ENCODE results near the gene PTGES2. TPM values are rescaled to one million over a fixed set of nuclear protein-coding genes. Genes with fewer than 3 reads are reported as not detected.

The PTGES2 gene
- total and polyA plus RNA-seq, 4 donors = 22.8 to 41.1 (median 31.5) TPM

DNA sequence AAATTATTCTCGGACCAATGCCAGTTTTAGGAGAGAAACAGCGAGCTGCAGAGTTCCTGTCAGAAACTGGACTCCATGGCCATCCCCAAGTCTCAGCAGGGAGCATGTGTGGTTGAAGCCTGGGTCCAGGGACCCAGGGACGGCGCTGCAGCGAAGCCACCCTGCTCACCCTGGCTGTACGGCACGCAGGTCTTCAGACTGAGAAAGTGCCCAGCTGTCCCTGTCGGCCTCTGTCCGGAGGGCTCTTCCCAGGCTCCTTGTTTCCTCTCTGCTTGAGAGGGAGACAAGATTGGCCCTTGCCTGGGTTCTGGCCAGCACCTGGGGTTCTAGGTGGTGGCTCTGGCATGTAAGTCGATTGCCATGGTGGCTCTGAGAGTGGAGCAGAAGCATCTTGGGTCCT is 26.9 kb downstream of the PTGES2 start:
- peak overlapping the region; percentile 98 to 99 for H3K9ac ChIP-seq (ENCODE audit: low read depth in 1 of 2, low read length in 2 of 2)
- H3K36me3 ChIP-seq (ENCODE audit: control insufficient read depth in 4 of 4, insufficient read depth in 3 of 4, low read depth in 1 of 4, low read length in 3 of 4) = peaks cover 3 to 14% (median 3%) of the 10 kb centered on the region in 4 donors
- WGBS = 47% methylated on average over 10 of the region's 10 CpGs
- H3K9me3 ChIP-seq (ENCODE audit: control insufficient read depth in 4 of 4, low read length in 3 of 4) = no peaks in the 10 kb centered on the region
- H3K4me3 ChIP-seq (ENCODE audit: low read depth in 1 of 3, low read length in 3 of 3) = peak overlapping the region; percentile 56 to 93 (median 82)
- TF ChIP-seq ZBTB33 (IDR thresholded peaks at IDR 0.05) (no peak), FOXA1 (IDR thresholded peaks at IDR 0.05) (no peak), HNF4G (IDR thresholded peaks at IDR 0.05) (no peak), RXRA (IDR thresholded peaks at IDR 0.05) (no peak), CTCF (IDR thresholded peaks at IDR 0.05; ENCODE audit: low read depth, low read length, missing input control) (no peak), EGR1 (IDR thresholded peaks at IDR 0.05; ENCODE audit: low read depth in 2 of 2) (no peak), NR2F2 (IDR thresholded peaks at IDR 0.05) (no peak), SP1 (IDR thresholded peaks at IDR 0.05) (no peak), REST (IDR thresholded peaks at IDR 0.05) (no peak), HNF4A (conservative IDR thresholded peaks at IDR 0.05) (no peak)
- TF ChIP-seq, protein P1, sequence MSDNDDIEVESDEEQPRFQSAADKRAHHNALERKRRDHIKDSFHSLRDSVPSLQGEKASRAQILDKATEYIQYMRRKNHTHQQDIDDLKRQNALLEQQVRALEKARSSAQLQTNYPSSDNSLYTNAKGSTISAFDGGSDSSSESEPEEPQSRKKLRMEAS (IDR thresholded peaks at IDR 0.05) = no peak
- TF ChIP-seq, protein P2, sequence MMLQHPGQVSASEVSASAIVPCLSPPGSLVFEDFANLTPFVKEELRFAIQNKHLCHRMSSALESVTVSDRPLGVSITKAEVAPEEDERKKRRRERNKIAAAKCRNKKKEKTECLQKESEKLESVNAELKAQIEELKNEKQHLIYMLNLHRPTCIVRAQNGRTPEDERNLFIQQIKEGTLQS (IDR thresholded peaks at IDR 0.05) = no peak
- H3K27ac ChIP-seq (ENCODE audit: low read depth in 1 of 2, low read length in 2 of 2) = peak overlapping the region; percentile 91 to 94
- no peak for DNase-seq (ENCODE audit: low spot score)
- H3K27me3 ChIP-seq (ENCODE audit: control insufficient read depth in 4 of 4, insufficient read depth in 4 of 4, low read length in 3 of 4) = no peaks in the 10 kb centered on the region
- peaks cover 14 to 66% (median 52%) of the 10 kb centered on the region in 4 donors for H3K4me1 ChIP-seq (ENCODE audit: control insufficient read depth in 4 of 4, insufficient read depth in 4 of 4, low read length in 3 of 4)

- no peaks in the 10 kb centered on the region for H3K9me3 ChIP-seq (ENCODE audit: control insufficient read depth in 4 of 4, low read length in 3 of 4)
- peaks cover 14 to 66% (median 54%) of the 10 kb centered on the region in 4 donors for H3K4me1 ChIP-seq (ENCODE audit: control insufficient read depth in 4 of 4, insufficient read depth in 4 of 4, low read length in 3 of 4)
- no peaks in the 10 kb centered on the region for H3K27me3 ChIP-seq (ENCODE audit: control insufficient read depth in 4 of 4, insufficient read depth in 4 of 4, low read length in 3 of 4)
- TF ChIP-seq RXRA (IDR thresholded peaks at IDR 0.05) = no peak
- TF ChIP-seq HNF4A (conservative IDR thresholded peaks at IDR 0.05) = peak in 1 of 2 donors; percentile 5
- TF ChIP-seq YY1 (IDR thresholded peaks at IDR 0.05) = peak; percentile 82
- TF ChIP-seq, protein P1 (IDR thresholded peaks at IDR 0.05) = peak; percentile 35
- TF ChIP-seq, protein P2 (IDR thresholded peaks at IDR 0.05) = peak; percentile 28
- TF ChIP-seq GABPA (IDR thresholded peaks at IDR 0.05 in 1 of 2, conservative IDR thresholded peaks at IDR 0.05 in 1 of 2) = no peak
- TF ChIP-seq JUND (IDR thresholded peaks at IDR 0.05) = peak in 1 of 2 donors; percentile 46
- TF ChIP-seq NR2F2 (IDR thresholded peaks at IDR 0.05) = peak; percentile 9
- TF ChIP-seq HNF4G (IDR thresholded peaks at IDR 0.05) = no peak
- TF ChIP-seq EGR1 (IDR thresholded peaks at IDR 0.05; ENCODE audit: low read depth in 2 of 2) = peak; percentile 26 to 66
- 18% methylated on average over 16 of the region's 16 CpGs for WGBS
- H3K9ac ChIP-seq (ENCODE audit: low read depth in 1 of 2, low read length in 2 of 2) = peak overlapping the region; percentile 98 to 99
- DNase-seq (ENCODE audit: low spot score) = no peak
- peak overlapping the region; percentile 91 to 94 for H3K27ac ChIP-seq (ENCODE audit: low read depth in 1 of 2, low read length in 2 of 2)
- H3K36me3 ChIP-seq (ENCODE audit: control insufficient read depth in 4 of 4, insufficient read depth in 3 of 4, low read depth in 1 of 4, low read length in 3 of 4) = peaks cover 0 to 11% (median 0%) of the 10 kb centered on the region in 4 donors
- H3K4me3 ChIP-seq (ENCODE audit: low read depth in 1 of 3, low read length in 3 of 3) = peak overlapping the region; percentile 56 to 93 (median 82)
Observed at GRCh38 chr9:128099932-128100491, 27.5 kb downstream of the PTGES2 start.
